Activated naive CD4-positive, alpha-beta T cell (primary cell): ENCODE measurements around the gene ZNF454.

Source experiments
- DNase-seq, 4 experiments: peaks; one replicate each; lab custom pipeline; 2025; lab: John Stamatoyannopoulos, UW

The ZNF454 gene

GRCh38 chr5:178993236-178993765, 52.3 kb downstream of the ZNF454 start:
- DNase-seq, result no peak

- DNase-seq, result no peak
These were observed 53.1 kb downstream of the ZNF454 start for GRCh38 chr5:178993955-178994579.

DNA sequence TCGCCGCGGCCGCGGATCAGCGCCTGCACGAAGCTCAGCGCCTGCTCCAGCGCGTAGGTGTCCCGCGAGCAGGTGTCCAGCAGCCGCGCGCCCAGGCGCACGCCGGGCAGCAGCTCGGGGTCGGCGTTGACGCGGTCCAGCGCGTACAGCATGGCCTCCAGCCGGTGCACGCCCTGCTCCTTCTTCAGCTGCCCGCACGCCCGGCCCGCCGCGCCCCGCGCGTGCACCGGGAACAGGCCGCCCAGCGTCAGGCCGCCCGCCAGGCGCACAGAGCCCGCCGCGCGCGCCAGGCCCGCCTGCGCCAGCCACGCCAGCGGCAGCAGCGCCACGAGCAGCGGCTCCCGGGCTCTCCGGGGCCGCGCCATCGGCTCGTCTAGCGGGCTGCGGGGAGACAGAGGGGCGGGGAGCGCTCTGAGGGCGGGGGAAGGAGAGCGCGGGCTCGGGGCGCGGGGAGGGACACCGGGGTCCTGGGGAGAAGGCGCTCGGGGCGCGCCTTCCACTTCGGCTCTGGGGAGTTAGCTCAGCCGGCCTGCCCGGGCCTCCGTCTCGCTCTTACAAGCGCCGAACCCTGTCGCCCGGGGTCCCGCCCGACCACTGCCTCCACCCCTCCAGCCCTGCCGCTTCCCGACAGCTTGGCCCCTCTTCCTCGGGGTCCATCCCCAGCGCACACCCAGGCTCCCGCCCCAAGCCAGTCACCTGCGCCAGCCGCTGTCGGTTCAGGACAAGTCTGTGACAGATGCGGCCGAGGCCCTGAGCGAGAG, 53.8 kb downstream of the ZNF454 start, which contains the start of gene GRM6:
TSS of gene GRM6 (minus strand) at position 741 of the 761 bp plus-strand sequence. CDS start at position 365, 376 bp downstream.
- DNase-seq, result no peak

DNA sequence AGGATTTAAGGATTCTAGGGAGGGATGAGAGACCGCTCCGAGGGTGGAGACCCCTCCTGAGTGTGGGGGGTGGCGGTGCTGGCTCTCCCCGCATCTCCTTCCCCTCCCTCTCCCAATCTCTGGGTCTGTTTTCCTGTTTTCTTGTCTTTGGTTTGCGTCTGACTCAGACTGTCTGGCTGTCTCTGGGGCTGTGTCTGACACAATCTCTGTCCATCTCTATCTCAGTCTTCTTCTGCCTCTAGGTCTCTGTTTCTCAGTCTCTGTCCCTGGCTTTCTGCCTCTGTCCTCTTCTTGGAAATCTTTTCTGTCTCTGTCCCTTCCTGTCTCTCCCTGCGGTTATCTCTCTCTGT, 54.3 kb downstream of the ZNF454 start:
- DNase-seq, result no peak

- DNase-seq, result no peak
These were observed 55.2 kb downstream of the ZNF454 start for GRCh38 chr5:178996156-178996555.

DNA sequence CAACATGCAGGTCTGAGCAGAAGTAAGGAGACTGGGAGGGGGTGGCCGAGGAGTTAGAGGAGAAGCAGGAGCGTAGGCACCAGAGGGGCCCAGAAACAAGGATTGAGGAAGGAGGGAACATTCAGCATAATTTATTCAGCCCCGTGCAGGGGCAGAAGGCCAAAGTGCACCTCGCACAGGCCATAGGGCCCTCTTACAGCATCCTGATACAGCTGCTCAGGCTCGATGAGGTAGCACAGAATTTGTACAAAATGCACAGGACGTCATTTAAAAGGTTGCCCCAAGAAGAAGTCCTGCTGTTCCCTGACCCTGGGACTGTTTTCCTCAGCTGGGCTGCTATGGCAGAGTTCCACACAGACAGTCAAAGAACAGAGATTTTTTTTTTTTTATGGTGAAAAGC, 56.2 kb downstream of the ZNF454 start:
- no peak for DNase-seq

DNA sequence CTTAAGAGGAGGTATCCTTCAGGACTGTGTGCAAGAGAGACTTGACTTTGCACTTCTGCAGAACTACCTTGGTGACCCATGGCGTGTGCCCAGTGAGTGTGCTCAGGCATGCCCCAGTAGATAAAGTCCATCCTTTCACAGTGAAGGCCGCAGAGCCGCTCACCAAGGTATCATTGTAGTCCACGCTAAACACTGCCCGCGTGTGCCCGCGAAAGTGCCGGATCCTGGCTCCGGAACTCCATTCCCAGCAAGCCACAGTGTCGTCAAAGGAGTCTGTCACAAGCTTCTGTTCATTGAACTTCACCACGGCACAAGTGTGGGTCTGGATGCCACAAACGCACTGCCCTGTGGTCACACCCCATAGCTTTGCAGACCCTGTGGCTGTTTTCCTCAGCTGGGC, 57.4 kb downstream of the ZNF454 start:
- no peak for DNase-seq

DNA sequence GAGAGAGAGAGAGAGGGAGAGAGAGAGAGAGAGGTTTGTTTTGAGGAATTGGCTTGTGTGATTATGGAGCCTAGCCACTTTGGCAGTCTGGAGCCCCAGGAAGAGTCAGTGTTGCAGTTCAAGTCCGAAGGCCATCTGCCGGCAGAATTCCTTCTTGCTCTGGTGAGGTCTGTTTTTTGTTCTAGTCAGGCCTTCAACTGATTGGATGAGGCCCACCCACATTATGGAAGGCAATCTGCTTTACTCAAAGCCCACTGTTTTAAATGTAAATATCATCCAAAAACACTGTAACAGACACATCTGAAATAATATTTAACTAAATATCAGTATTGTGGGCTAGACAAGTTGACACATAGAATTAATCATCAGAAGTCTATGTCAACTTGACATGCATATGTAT, 65.6 kb downstream of the ZNF454 start:
- DNase-seq, result no peak

- no peak for DNase-seq
These were observed 67.7 kb downstream of the ZNF454 start for GRCh38 chr5:179008667-179009066.
